HepG2 (cell line): ENCODE data around the gene TMC8. TPM values are rescaled to one million over a fixed set of nuclear protein-coding genes. Genes with fewer than 3 reads are reported as not detected.

Experiments
- ATF4 ChIP-seq, 2 experiments: fragments of 450-650 bp in 1 of 2; sonication (generic) in 1 of 2; formaldehyde crosslinking; IDR thresholded peaks; 2 replicates each; pipeline versions ENCODE4 v1.5.0 to v1.8.0; 2020 to 2022; ENCODE audit warnings: mild to moderate bottlenecking in 1 of 2, missing genetic modification reagents in 1 of 2
- CHD4 ChIP-seq: fragments of 200-600 bp; sonication (generic); IDR thresholded peaks from 2 replicates; pipeline ENCODE4 v1.7.0; 2017; ENCODE audit warnings: mild to moderate bottlenecking, low read length, borderline replicate concordance
- HINFP ChIP-seq: sonication (generic); formaldehyde crosslinking; IDR thresholded peaks from 2 replicates; pipeline ENCODE4 v1.4.0; 2020; ENCODE audit warnings: low read depth, mild to moderate bottlenecking, missing genetic modification reagents
- NR0B2 ChIP-seq: sonication (generic); formaldehyde crosslinking; IDR thresholded peaks from 2 replicates; pipeline ENCODE4 v1.4.0; 2020; ENCODE audit warnings: mild to moderate bottlenecking, missing genetic modification reagents
- REL ChIP-seq: sonication (generic); formaldehyde crosslinking; conservative IDR thresholded peaks from 2 replicates; pipeline ENCODE4 v1.8.0; 2022; ENCODE audit warnings: mild to moderate bottlenecking, missing genetic modification reagents, moderate library complexity
- SATB2 ChIP-seq: sonication (generic); formaldehyde crosslinking; IDR thresholded peaks from 2 replicates; pipeline ENCODE4 v1.5.0; 2020; ENCODE audit warnings: missing genetic modification reagents
- SOX6 ChIP-seq, 2 experiments: fragments of 450-650 bp in 1 of 2; sonication (generic) in 1 of 2; formaldehyde crosslinking in 1 of 2; IDR thresholded peaks; 2 replicates each; pipeline versions ENCODE4 v1.4.0 to v1.6.1; 2017 to 2020; ENCODE audit warnings: antibody characterized with exemption in 1 of 2, mild to moderate bottlenecking in 1 of 2, missing genetic modification reagents in 1 of 2
- ZEB1 ChIP-seq: IDR thresholded peaks from 2 replicates; pipeline ENCODE4 v1.6.1; 2012; ENCODE audit warnings: mild to moderate bottlenecking, low read depth, inconsistent platforms; ENCODE audit not compliant: insufficient replicate concordance
- ZFP90 ChIP-seq: sonication (generic); formaldehyde crosslinking; IDR thresholded peaks from 2 replicates; pipeline ENCODE4 v1.8.0; 2022; ENCODE audit warnings: missing genetic modification reagents, mild to moderate bottlenecking, inconsistent platforms, borderline replicate concordance
- ZNF121 ChIP-seq: sonication (generic); formaldehyde crosslinking; IDR thresholded peaks from 2 replicates; pipeline ENCODE4 v1.5.0; 2020; ENCODE audit warnings: mild to moderate bottlenecking, missing genetic modification reagents
- ZNF460 ChIP-seq: sonication (generic); formaldehyde crosslinking; IDR thresholded peaks from 2 replicates; pipeline ENCODE4 v1.5.1; 2020; ENCODE audit warnings: missing genetic modification reagents, mild to moderate bottlenecking, borderline replicate concordance
- ZNF589 ChIP-seq: sonication (generic); formaldehyde crosslinking; conservative IDR thresholded peaks from 2 replicates; pipeline ENCODE4 v1.8.0; 2022; ENCODE audit warnings: mild to moderate bottlenecking, moderate library complexity, missing genetic modification reagents
- ZNF768 ChIP-seq: sonication (generic); formaldehyde crosslinking; IDR thresholded peaks from 2 replicates; pipeline ENCODE4 v1.4.0; 2020; ENCODE audit warnings: missing genetic modification reagents
- ZNF772 ChIP-seq: sonication (generic); formaldehyde crosslinking; IDR thresholded peaks from 2 replicates; pipeline ENCODE4 v1.5.0; 2020; ENCODE audit warnings: mild to moderate bottlenecking, missing genetic modification reagents
- ZNF841 ChIP-seq: sonication (generic); formaldehyde crosslinking; IDR thresholded peaks from 2 replicates; pipeline ENCODE4 v1.8.1; 2023; ENCODE audit warnings: missing genetic modification reagents, borderline replicate concordance
- ZNF883 ChIP-seq: sonication (generic); formaldehyde crosslinking; IDR thresholded peaks from 2 replicates; pipeline ENCODE4 v1.5.1; 2020; ENCODE audit warnings: mild to moderate bottlenecking, missing genetic modification reagents; ENCODE audit errors: not compliant biosample characterization
- polyA plus RNA-seq, 8 experiments: library from polyadenylated mRNA; depleted of rRNA in 3 of 8; stranded (reverse) in 7 of 8; unstranded in 1 of 8; fragments of >200 nt; fragmentation: Illumina TruSeq in 4 of 8; extraction: Trizol in 4 of 8; gene quantifications; 2 replicates each; pipeline versions ENCODE4 v1.2.1 to v1.2.3, GENCODE V29; 2011 to 2016; ENCODE audit warnings: low read depth in 4 of 8, missing spikeins in 1 of 8, mixed read lengths in 1 of 8; ENCODE audit not compliant: insufficient read depth in 1 of 8
- total RNA-seq, 5 experiments: library from RNA; depleted of rRNA; stranded (reverse); fragments of >200 nt; fragmentation: Illumina TruSeq; extraction: Trizol; gene quantifications; 2 replicates each; pipeline ENCODE4 v1.2.3, GENCODE V29; 2016; ENCODE audit warnings: low read depth in 1 of 5
- TF ChIP-seq, protein P1 (sequence below): sonication (generic); formaldehyde crosslinking; IDR thresholded peaks from 2 replicates; pipeline ENCODE4 v1.4.0; 2020; ENCODE audit warnings: missing genetic modification reagents

Gene TMC8
- total and polyA plus RNA-seq, 2 of the 13 experiments (the other 11 are each of a cell fraction or from before 2014, with no cell fraction given): 0.53 to 7.8 TPM

DNA sequence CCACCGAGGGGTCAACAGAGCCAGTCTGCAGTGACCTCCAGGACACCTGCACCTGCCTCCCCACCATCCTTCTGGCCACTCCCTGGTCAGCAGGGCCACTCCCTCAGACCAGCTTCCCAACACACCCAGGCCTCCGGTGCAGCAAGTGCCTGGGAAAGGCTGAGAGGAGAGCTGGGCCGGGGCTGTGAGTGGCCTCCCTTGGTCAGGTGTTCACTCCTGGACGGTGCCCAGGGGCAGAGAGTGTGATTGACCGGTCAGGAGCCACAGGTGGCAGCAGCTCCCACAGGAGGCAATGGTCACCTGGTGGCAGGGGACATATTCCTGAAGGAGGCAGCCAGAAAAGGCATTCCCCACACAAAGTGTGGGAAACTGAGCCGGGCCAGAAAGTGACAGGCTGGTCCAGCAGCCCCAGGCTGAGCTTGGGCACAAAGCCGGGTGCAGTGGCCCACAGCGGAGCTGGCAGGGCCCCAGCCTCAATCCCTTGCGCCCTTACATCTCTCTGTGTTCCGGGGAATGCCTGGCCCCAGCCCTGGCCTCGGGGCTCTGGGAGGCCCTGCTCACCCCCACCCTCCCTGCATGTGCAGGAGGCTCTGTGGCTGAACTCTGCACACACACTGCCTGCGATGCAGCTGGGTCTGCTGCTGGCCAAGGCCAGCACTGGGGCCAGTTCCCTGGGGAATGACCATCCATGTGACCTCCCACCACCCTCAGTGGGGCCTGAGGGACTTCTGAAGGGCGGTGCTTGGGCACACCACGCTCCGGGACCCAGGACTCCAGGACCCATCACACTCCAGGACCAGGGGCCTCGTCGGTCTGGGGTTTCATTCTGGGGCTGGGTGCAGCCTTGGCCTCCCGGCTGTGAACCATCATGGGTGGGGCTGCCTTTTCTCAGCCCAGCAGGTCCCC is 14.4 kb downstream of the TMC8 start (continued):
- TF ChIP-seq, protein P1, sequence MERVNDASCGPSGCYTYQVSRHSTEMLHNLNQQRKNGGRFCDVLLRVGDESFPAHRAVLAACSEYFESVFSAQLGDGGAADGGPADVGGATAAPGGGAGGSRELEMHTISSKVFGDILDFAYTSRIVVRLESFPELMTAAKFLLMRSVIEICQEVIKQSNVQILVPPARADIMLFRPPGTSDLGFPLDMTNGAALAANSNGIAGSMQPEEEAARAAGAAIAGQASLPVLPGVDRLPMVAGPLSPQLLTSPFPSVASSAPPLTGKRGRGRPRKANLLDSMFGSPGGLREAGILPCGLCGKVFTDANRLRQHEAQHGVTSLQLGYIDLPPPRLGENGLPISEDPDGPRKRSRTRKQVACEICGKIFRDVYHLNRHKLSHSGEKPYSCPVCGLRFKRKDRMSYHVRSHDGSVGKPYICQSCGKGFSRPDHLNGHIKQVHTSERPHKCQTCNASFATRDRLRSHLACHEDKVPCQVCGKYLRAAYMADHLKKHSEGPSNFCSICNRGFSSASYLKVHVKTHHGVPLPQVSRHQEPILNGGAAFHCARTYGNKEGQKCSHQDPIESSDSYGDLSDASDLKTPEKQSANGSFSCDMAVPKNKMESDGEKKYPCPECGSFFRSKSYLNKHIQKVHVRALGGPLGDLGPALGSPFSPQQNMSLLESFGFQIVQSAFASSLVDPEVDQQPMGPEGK (CRISPR knock-in tag): peak; percentile 85
- TF ChIP-seq REL (CRISPR knock-in tag) (no peak), ATF4 (CRISPR knock-in tag; IDR thresholded peaks at IDR 0.05) (no peak), ZNF841 (CRISPR knock-in tag) (no peak), ZNF121 (CRISPR knock-in tag) (no peak), ZNF772 (CRISPR knock-in tag) (peak; percentile 93), ZNF460 (CRISPR knock-in tag) (no peak), NR0B2 (0 out of 2 replicates have a peak, but pooled peaks have one; percentile 44), CHD4 (no peak), SOX6 (IDR thresholded peaks at IDR 0.05) (no peak), SOX6 (CRISPR knock-in tag; IDR thresholded peaks at IDR 0.05) (peak; percentile 47), HINFP (CRISPR knock-in tag) (peak; percentile 59; the same call in 1 of the 2 replicates), ZNF589 (no peak), ZEB1 (no peak), ZNF768 (CRISPR knock-in tag) (peak; percentile 24; the same call in 1 of the 2 replicates), SATB2 (CRISPR knock-in tag) (no peak), ZFP90 (0 out of 2 replicates have a peak, but pooled peaks have one; percentile 17), ZNF883 (CRISPR knock-in tag) (peak; percentile 84)
